Lower leg skin (tissue), 4 donors: Measurements from ENCODE around the gene TOP3B. TPM values are rescaled to one million over a fixed set of nuclear protein-coding genes. Genes with fewer than 3 reads are reported as not detected.

Experiments used
- DNase-seq, 2 donors: peaks; one replicate each; pipeline ENCODE4 v3.0.0-alpha.2; 2019; ENCODE audit warnings: low spot score in 2 of 2
- H3K4me3 ChIP-seq: fragments of 200-600 bp; sonication (generic); 2 replicates; pipeline ENCODE4 v1.5.1; 2017; ENCODE audit warnings: mild to moderate bottlenecking, low read depth; ENCODE audit not compliant: poor library complexity, severe bottlenecking
- POLR2A ChIP-seq, 2 donors: fragments of 450-650 bp; IDR thresholded peaks; one replicate each; pipeline ENCODE4 v1.6.1; 2016 to 2017; ENCODE audit warnings: antibody characterized with exemption in 2 of 2, mild to moderate bottlenecking in 1 of 2, moderate library complexity in 1 of 2
- WGBS, 2 donors: methylation state at CpG; one replicate each; pipeline ENCODE4 v1.1.5; 2018; 5-methylcytosine and 5-hydroxymethylcytosine counted together
- intact Hi-C: fragments of 100-400 bp; cut with DNase I; formaldehyde crosslinking; loops from one replicate; pipeline ENCODE4 v1.15.0; 2023; ENCODE audit warnings: low total_unique reads
- total RNA-seq, 4 donors: library from RNA; depleted of rRNA; stranded (reverse); fragments of >200 nt; gene quantifications; one replicate each; pipeline ENCODE4 v1.1.0, GENCODE V29; 2016
- TF ChIP-seq, protein P1 (sequence below), 3 donors: fragments of 450-650 bp; IDR thresholded peaks; one replicate each; pipeline ENCODE4 v1.5.1; 2016; ENCODE audit warnings: antibody characterized with exemption in 3 of 3, mild to moderate bottlenecking in 3 of 3, moderate library complexity in 2 of 3

The TOP3B gene
- total RNA-seq, 4 donors from 2014 or later = 23.6 to 53.6 (median 29.7) TPM

DNA sequence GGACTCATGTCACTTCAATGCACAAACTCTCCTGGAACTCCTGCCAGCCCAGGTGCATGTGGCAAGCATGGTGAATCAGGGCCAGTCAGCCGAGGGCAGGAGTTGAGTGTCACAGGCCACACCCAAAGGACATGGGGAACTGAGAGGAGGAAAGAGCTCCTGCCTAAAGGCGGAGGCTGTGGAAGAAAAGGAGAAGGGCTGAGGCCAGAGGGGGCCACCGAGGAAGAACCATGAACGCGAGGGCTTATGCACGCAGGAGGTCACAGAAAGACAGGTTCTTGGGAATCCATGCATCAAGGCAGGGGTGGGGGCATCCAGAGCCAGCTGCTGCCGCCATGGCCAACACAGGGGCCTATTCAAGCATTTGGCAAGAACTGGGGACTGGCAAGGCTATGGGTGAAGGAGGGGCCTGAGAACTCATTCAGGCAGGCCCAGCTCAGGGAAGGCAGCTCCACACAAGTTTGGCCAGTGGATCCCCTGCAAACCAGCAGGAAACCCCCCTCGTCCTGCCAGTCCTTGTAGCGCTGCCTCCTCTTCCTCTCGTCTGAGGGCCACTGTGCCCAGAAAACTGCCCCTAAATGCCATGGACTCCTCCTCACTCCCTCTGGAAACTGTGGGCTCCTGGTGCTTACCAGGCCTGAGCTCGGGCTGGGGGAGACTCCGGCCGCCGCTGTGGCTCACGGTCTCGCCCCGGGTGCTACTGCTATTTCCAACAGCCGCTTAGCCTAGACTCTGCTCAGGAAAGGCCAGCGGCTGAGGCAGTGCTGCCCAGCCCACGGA, 45.4 kb downstream of the TOP3B start:
- DNase-seq = peak; percentile 73 to 93
- intact Hi-C loops = loop anchor here (10.0 kb wide), 1 partner anchor 202 kb away; the partner anchor contains the start of gene YPEL1
- no peak overlapping the region for H3K4me3 ChIP-seq
- 22 to 26% methylated on average over 19 to 20 of the region's 20 CpGs for WGBS, 2 donors
- no peak for TF ChIP-seq POLR2A (IDR thresholded peaks at IDR 0.05)

DNA sequence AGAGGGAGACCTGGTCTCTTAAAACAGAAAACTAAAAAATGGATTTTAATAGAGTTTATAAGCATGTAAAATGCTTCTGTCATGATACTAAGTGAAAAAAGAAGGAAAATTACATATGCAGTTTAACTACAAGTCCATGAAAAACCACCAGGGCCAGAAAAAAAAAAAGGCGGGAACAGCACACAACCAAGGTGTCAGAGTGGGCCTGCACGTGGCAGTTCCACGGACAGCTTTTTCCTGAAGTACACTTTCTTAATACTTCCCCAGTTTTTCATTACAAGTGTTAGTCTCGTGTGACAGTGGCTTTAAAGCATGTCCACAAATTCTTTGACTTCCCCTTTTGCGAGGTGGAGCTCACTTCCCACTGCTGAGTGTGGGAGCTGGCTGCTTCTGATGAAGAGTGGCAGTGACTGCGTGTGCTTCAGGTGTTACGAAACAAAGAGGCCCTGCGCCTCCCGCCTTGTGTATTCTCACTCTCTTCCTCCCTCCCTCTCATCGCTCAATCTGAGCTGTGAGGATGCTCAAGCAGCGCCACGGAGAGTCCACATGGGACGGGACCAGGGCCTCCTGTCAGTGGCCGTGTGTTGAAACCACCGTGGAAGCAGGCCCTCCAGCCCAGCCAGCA, 46.3 kb downstream of the TOP3B start:
- WGBS, 2 donors = 70 to 78% methylated on average over 15 of the region's 15 CpGs
- TF ChIP-seq, protein P1, sequence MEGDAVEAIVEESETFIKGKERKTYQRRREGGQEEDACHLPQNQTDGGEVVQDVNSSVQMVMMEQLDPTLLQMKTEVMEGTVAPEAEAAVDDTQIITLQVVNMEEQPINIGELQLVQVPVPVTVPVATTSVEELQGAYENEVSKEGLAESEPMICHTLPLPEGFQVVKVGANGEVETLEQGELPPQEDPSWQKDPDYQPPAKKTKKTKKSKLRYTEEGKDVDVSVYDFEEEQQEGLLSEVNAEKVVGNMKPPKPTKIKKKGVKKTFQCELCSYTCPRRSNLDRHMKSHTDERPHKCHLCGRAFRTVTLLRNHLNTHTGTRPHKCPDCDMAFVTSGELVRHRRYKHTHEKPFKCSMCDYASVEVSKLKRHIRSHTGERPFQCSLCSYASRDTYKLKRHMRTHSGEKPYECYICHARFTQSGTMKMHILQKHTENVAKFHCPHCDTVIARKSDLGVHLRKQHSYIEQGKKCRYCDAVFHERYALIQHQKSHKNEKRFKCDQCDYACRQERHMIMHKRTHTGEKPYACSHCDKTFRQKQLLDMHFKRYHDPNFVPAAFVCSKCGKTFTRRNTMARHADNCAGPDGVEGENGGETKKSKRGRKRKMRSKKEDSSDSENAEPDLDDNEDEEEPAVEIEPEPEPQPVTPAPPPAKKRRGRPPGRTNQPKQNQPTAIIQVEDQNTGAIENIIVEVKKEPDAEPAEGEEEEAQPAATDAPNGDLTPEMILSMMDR (IDR thresholded peaks at IDR 0.05) = no peak
- TF ChIP-seq POLR2A (IDR thresholded peaks at IDR 0.05) = no peak
- intact Hi-C loops = loop anchor here (10.0 kb wide), 1 partner anchor 201 kb away; the partner anchor contains the start of gene YPEL1
- DNase-seq = peak in 1 of 2 donors; percentile 38
- H3K4me3 ChIP-seq = no peak overlapping the region

DNA sequence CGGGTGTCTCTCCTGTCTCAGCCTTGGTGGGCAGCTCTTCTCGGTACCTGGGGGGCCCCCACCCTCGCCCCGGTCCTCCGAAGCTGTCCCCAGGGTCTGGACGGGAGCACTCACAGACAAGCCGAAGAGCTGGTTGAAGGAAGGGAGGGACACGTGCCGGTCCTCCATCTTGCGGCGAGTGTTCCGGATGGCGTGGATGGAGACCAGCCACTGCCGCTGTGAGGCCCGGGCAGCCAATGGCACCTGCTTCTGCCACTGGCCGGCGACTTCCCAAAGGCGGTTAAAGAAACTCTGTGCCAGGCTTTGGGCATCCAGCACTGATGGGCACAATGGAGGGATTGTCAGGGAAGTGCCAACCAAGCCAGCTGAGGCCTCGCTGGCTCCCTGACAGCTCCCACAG, 48.7 kb downstream of the TOP3B start:
- TF ChIP-seq, protein P1 (IDR thresholded peaks at IDR 0.05) = no peak
- no peak for TF ChIP-seq POLR2A (IDR thresholded peaks at IDR 0.05)
- intact Hi-C loops = loop anchor here (10.0 kb wide), 1 partner anchor 199 kb away; the partner anchor contains the start of gene YPEL1
- no peak for DNase-seq
- WGBS, 2 donors = 91 to 95% methylated on average over 18 to 19 of the region's 19 CpGs
- H3K4me3 ChIP-seq = no peak overlapping the region

DNA sequence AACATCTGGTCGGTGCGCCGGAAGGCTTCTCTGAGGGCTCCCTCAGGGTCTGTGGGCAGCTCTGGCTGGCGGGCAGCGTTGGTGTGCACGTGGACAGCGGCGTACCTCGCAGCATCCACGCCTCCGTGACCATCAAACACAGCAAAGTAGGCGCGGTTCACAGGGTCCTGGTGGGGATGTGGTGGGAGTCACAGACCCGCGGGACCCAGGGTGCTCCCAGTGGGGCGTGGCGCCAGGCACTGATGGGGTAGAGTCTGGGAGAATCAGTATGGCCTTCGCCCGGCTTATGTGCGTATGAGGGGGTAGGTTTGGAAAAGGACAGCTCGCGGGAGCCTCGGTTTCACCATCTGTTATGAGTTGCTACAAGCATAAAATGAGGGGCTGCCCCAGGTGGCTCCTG, 49.2 kb downstream of the TOP3B start:
- no peak for DNase-seq
- WGBS, 2 donors = 93 to 95% methylated on average over 23 of the region's 23 CpGs
- TF ChIP-seq, protein P1 (IDR thresholded peaks at IDR 0.05) = no peak
- TF ChIP-seq POLR2A (IDR thresholded peaks at IDR 0.05) = no peak
- intact Hi-C loops = loop anchor here (10.0 kb wide), 1 partner anchor 199 kb away; the partner anchor contains the start of gene YPEL1
- no peak overlapping the region for H3K4me3 ChIP-seq

DNA sequence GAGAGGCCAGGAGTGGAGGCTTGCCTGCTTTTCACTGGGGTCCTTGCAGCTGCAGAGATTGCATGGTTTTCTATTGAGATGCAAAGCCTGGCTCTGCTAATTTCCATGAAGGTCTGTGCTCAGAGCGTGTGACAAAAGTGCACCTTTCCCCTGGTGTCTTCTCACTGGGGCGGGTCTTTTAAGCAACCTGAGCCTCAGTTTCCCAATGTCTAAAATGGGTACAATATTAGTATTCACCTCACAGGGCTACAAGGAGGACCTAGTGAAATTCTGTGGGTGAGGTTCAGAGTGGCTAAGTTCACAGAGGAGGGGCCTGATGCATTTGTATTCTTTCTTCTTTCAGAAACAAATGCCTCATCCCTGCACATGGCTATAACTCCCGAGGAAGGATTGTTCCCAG, 50.2 kb downstream of the TOP3B start:
- TF ChIP-seq, protein P1 (IDR thresholded peaks at IDR 0.05) = no peak
- TF ChIP-seq POLR2A (IDR thresholded peaks at IDR 0.05) = no peak
- no peak overlapping the region for H3K4me3 ChIP-seq
- DNase-seq = no peak
- WGBS, 2 donors = 89 to 98% methylated on average over 3 of the region's 3 CpGs
- intact Hi-C loops = loop anchor here (10.0 kb wide), 1 partner anchor 198 kb away; the partner anchor contains the start of gene YPEL1

DNA sequence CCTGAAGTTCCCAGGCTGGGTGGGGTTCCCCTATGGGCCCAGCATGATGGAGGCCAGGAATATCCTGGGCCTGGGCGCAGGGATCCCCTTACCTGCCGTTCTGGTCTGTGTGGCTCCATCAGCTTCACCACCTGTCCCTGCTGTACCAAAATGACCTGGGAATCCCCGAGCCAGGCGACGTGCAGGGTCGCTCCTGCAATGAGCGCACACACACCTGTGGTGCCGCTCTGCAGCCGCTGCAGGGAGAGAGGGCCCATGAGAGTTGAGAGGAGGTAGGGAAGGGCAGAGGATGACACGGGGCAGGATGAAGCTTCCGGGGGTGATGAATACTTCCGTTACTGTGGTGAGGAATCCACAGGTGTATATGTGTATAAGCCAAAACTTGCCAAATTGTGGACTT, 51.5 kb downstream of the TOP3B start:
- intact Hi-C loops = loop anchor here (10.0 kb wide), 1 partner anchor 196 kb away; the partner anchor contains the start of gene YPEL1
- TF ChIP-seq POLR2A (IDR thresholded peaks at IDR 0.05) = no peak
- no peak for DNase-seq
- 95 to 97% methylated on average over 12 of the region's 12 CpGs for WGBS, 2 donors
- H3K4me3 ChIP-seq = no peak overlapping the region
